GM06990 (cell line): Measurements from ENCODE around the gene NTF4.
"Not testable (repeated sequence)": the region's sequence is repeated elsewhere in the genome, so short reads cannot be mapped to it uniquely, and the experiment has no call there.

Source experiments
- DNase-seq: peaks from one replicate; pipeline ENCODE4 v3.0.0-alpha.2; 2011; ENCODE audit not compliant: insufficient read length; ENCODE audit errors: extremely low read depth
- H3K27me3 ChIP-seq: replicated peaks from 2 replicates; pipeline ENCODE4 v1.6.0; 2011; ENCODE audit warnings: low read length; ENCODE audit not compliant: control insufficient read depth, insufficient read depth
- H3K36me3 ChIP-seq: 2 replicates; pipeline ENCODE4 v1.5.1; 2011; ENCODE audit warnings: low read length; ENCODE audit not compliant: control insufficient read depth, insufficient read depth
- H3K4me3 ChIP-seq: replicated peaks from 2 replicates; pipeline ENCODE4 v1.5.1; 2011; ENCODE audit warnings: low read depth, mild to moderate bottlenecking, control low read depth, low read length
- CTCF ChIP-seq: IDR thresholded peaks from 2 replicates; pipeline ENCODE4 v1.5.1; 2011; ENCODE audit warnings: low read length, control low read depth, mild to moderate bottlenecking, inconsistent platforms; ENCODE audit not compliant: insufficient read depth, poor library complexity, severe bottlenecking

Gene NTF4

GRCh38 chr19:49084206-49085019 is 19.8 kb upstream of the NTF4 start:
- Histone ChIP-seq H3K36me3 (peaks cover 6% of the 10 kb centered on the region), H3K27me3 (no peaks in the 10 kb centered on the region), H3K4me3 (peak overlapping the region; percentile 97)
- no peak for TF ChIP-seq CTCF
- DNase-seq = no peak

- TF ChIP-seq CTCF = no peak
- no peak for DNase-seq
- H3K27me3 ChIP-seq = no peaks in the 10 kb centered on the region
Observed at GRCh38 chr19:49081273-49081672, 16.7 kb upstream of the NTF4 start.

GRCh38 chr19:49080392-49080791 is 15.8 kb upstream of the NTF4 start:
- Histone ChIP-seq H3K27me3 (no peaks in the 10 kb centered on the region), H3K4me3 (no peak overlapping the region), H3K36me3 (no peaks in the 10 kb centered on the region)
- TF ChIP-seq CTCF = no peak
- no peak for DNase-seq

More at GRCh38 chr19:49081273-49081672, 16.7 kb upstream of the NTF4 start:
- H3K4me3 ChIP-seq = no peak overlapping the region
- H3K36me3 ChIP-seq = no peaks in the 10 kb centered on the region

- not testable (repeated sequence) for H3K27me3 ChIP-seq, H3K36me3 ChIP-seq, H3K4me3 ChIP-seq, DNase-seq
- TF ChIP-seq CTCF = peak; percentile 65
Observed at GRCh38 chr19:49074869-49075268, 10.3 kb upstream of the NTF4 start.

- Histone ChIP-seq H3K4me3 (no peak overlapping the region), H3K27me3 (no peaks in the 10 kb centered on the region), H3K36me3 (no peaks in the 10 kb centered on the region)
- DNase-seq = no peak
- TF ChIP-seq CTCF = peak; percentile 46
Observed at GRCh38 chr19:49073514-49074378, 9.1 kb upstream of the NTF4 start.
